ENCODE results near the gene ATP8B4.
A peak's percentile ranks its signal among the peaks of the same experiment; 100 is the strongest.

- TF ChIP-seq, protein P1, sequence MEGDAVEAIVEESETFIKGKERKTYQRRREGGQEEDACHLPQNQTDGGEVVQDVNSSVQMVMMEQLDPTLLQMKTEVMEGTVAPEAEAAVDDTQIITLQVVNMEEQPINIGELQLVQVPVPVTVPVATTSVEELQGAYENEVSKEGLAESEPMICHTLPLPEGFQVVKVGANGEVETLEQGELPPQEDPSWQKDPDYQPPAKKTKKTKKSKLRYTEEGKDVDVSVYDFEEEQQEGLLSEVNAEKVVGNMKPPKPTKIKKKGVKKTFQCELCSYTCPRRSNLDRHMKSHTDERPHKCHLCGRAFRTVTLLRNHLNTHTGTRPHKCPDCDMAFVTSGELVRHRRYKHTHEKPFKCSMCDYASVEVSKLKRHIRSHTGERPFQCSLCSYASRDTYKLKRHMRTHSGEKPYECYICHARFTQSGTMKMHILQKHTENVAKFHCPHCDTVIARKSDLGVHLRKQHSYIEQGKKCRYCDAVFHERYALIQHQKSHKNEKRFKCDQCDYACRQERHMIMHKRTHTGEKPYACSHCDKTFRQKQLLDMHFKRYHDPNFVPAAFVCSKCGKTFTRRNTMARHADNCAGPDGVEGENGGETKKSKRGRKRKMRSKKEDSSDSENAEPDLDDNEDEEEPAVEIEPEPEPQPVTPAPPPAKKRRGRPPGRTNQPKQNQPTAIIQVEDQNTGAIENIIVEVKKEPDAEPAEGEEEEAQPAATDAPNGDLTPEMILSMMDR (IDR thresholded peaks at IDR 0.05; ENCODE audit: low read depth, low read length, missing input control) = peak; percentile 62
- TF ChIP-seq RXRA (IDR thresholded peaks at IDR 0.05) = no peak
- TF ChIP-seq MAX (IDR thresholded peaks at IDR 0.05) = no peak
- TF ChIP-seq SP1 (IDR thresholded peaks at IDR 0.05) = no peak
- no peak for TF ChIP-seq FOXA2 (IDR thresholded peaks at IDR 0.05)
- TF ChIP-seq TAF1 (conservative IDR thresholded peaks at IDR 0.05) = no peak
- TF ChIP-seq RAD21 (IDR thresholded peaks at IDR 0.05) = peak; percentile 88 to 90
- no peak for TF ChIP-seq JUND (IDR thresholded peaks at IDR 0.05)
These were observed 67.1 kb downstream of the ATP8B4 start for GRCh38 chr15:50051811-50052419.

Data from liver (tissue), 3 donors.